ENCODE measurements around the gene RAB5B. TPM values are rescaled to one million over a fixed set of nuclear protein-coding genes. Genes with fewer than 3 reads are reported as not detected.
"Not testable (repeated sequence)": the region's sequence is repeated elsewhere in the genome, so short reads cannot be mapped to it uniquely, and the experiment has no call there.

RAB5B gene
- total RNA-seq, 1 donor, result 75.2 TPM

- peak; percentile 79 for DNase-seq (ENCODE audit: low read depth)
- TF ChIP-seq CTCF (IDR thresholded peaks at IDR 0.05; ENCODE audit: insufficient read depth, low read length), result no peak
- peak overlapping the region; percentile 89 for H3K4me3 ChIP-seq (ENCODE audit: low read depth, low read length)
Observed at GRCh38 chr12:55972042-55972441, 1.8 kb upstream of the RAB5B start.

- peak overlapping the region; percentile 89 for H3K4me3 ChIP-seq (ENCODE audit: low read depth, low read length)
- no peak for DNase-seq (ENCODE audit: low read depth)
- no peak for TF ChIP-seq CTCF (IDR thresholded peaks at IDR 0.05; ENCODE audit: insufficient read depth, low read length)
Observed at GRCh38 chr12:55972456-55972855, 1.4 kb upstream of the RAB5B start.

- H3K4me3 ChIP-seq (ENCODE audit: low read depth, low read length), result peak overlapping the region; percentile 89
- DNase-seq (ENCODE audit: low read depth), result no peak
- TF ChIP-seq CTCF (IDR thresholded peaks at IDR 0.05; ENCODE audit: insufficient read depth, low read length), result no peak
Observed at GRCh38 chr12:55972911-55973598, 823 bp upstream of the RAB5B start.

- DNase-seq (ENCODE audit: low read depth), result no peak
- TF ChIP-seq CTCF (IDR thresholded peaks at IDR 0.05; ENCODE audit: insufficient read depth, low read length), result no peak
- peak overlapping the region; percentile 92 for H3K4me3 ChIP-seq (ENCODE audit: low read depth, low read length)
Observed at GRCh38 chr12:55974308-55974730, 441 bp downstream of the RAB5B start.

GRCh38 chr12:55978393-55978792 is 4.5 kb downstream of the RAB5B start:
- DNase-seq (ENCODE audit: low read depth), result no peak
- H3K4me3 ChIP-seq (ENCODE audit: low read depth, low read length), result no peak overlapping the region
- TF ChIP-seq CTCF (IDR thresholded peaks at IDR 0.05; ENCODE audit: insufficient read depth, low read length), result no peak

GRCh38 chr12:55979069-55979468 is 5.2 kb downstream of the RAB5B start:
- no peak for DNase-seq (ENCODE audit: low read depth)
- TF ChIP-seq CTCF (IDR thresholded peaks at IDR 0.05; ENCODE audit: insufficient read depth, low read length), result no peak
- H3K4me3 ChIP-seq (ENCODE audit: low read depth, low read length), result no peak overlapping the region

- H3K4me3 ChIP-seq (ENCODE audit: low read depth, low read length); DNase-seq (ENCODE audit: low read depth): not testable (repeated sequence)
Observed at GRCh38 chr12:55981882-55982281, 8.0 kb downstream of the RAB5B start.
